ENCODE results near the gene TMCC1.

DNA sequence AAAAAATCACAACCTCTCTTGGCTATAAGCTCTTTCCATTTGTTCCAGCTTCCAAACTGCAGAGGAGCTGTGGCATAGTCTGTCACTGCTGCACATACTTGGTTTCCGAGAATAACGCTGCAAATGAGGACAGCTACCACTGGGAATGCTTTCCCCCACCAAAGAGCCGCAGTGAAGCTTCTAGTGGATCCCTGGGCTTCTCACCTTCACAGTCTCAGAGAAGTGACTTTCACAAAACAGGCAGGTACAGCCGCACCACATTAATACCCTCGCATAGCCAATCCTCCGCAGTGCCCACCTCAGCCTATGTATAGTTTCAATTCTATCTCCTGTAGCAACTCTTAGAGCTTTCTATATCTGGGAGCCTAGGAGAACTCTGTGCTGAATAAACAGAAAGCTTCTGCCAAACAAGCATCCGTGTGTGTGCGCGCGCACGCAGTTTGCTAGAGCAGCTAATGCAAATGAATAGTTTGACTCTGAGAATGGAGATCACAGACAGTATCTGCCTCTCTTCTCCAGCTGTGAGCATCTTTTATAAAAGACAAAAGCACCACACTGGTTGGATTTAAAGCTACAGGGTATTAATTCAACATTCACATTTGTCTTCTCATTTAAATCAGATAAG, 205.1 kb downstream of the TMCC1 start:
- TF ChIP-seq POLR2AphosphoS5 (IDR thresholded peaks at IDR 0.05; ENCODE audit: low read length): no peak
- TF ChIP-seq MYC (IDR thresholded peaks at IDR 0.05; ENCODE audit: insufficient read depth, insufficient read length, insufficient replicate concordance, low read length, severe bottlenecking): no peak

All from GM12878 (cell line).